Measurements from ENCODE around the gene KDELR3.

Gene KDELR3

GRCh38 chr22:38440747-38441350 lies 27.0 kb upstream of the KDELR3 start:
- no peak for DNase-seq

GRCh38 chr22:38441620-38442287 lies 26.1 kb upstream of the KDELR3 start:
- DNase-seq, result no peak

- DNase-seq, result no peak
Observed at GRCh38 chr22:38442967-38443627, 24.8 kb upstream of the KDELR3 start.

GRCh38 chr22:38443628-38444521 lies 24.0 kb upstream of the KDELR3 start:
- no peak for DNase-seq

- DNase-seq, result no peak
Observed at GRCh38 chr22:38444783-38445182, 23.1 kb upstream of the KDELR3 start.

- no peak for DNase-seq
Observed at GRCh38 chr22:38446018-38446601, 21.8 kb upstream of the KDELR3 start.

GRCh38 chr22:38448945-38449745 lies 18.8 kb upstream of the KDELR3 start:
- DNase-seq, result no peak

GRCh38 chr22:38449776-38450175 lies 18.1 kb upstream of the KDELR3 start:
- no peak for DNase-seq

- no peak for DNase-seq
Observed at GRCh38 chr22:38450234-38450797, 17.6 kb upstream of the KDELR3 start.

GRCh38 chr22:38451404-38451803 lies 16.5 kb upstream of the KDELR3 start:
- no peak for DNase-seq

GRCh38 chr22:38451864-38452263 lies 16.0 kb upstream of the KDELR3 start:
- DNase-seq, result no peak

- no peak for DNase-seq
Observed at GRCh38 chr22:38452373-38453065, 15.4 kb upstream of the KDELR3 start.

GRCh38 chr22:38453066-38453672 lies 14.7 kb upstream of the KDELR3 start:
- DNase-seq, result no peak

- no peak for DNase-seq
Observed at GRCh38 chr22:38453996-38454352, 13.9 kb upstream of the KDELR3 start.

- no peak for DNase-seq
Observed at GRCh38 chr22:38454353-38455075, 13.4 kb upstream of the KDELR3 start.

- DNase-seq, result no peak
Observed at GRCh38 chr22:38455076-38455529, 12.8 kb upstream of the KDELR3 start, which contains the start of gene KCNJ4. KCNJ4 (minus strand) TSS chr22:38455199; CDS start chr22:38428132, 27,067 bp downstream.

- no peak for DNase-seq
Observed at GRCh38 chr22:38455530-38456271, 12.2 kb upstream of the KDELR3 start.

- no peak for DNase-seq
Observed at GRCh38 chr22:38456272-38456835, 11.5 kb upstream of the KDELR3 start.
